A172 (cell line): ENCODE measurements around the gene MPDZ. TPM values are rescaled to one million over a fixed set of nuclear protein-coding genes. Genes with fewer than 3 reads are reported as not detected.

ENCODE experiments used
- DNase-seq: peaks from one replicate; pipeline ENCODE4 v3.0.0-alpha.2; 2015; ENCODE audit warnings: low spot score
- total RNA-seq: library from RNA; depleted of rRNA; stranded (reverse); fragments of >200 nt; shearing (Covaris generic); gene quantifications from 2 replicates; pipeline ENCODE4 v1.2.3, GENCODE V29; 2014

The MPDZ gene
- total RNA-seq, 1 experiment from 2014 or later = 38.4 TPM

DNA sequence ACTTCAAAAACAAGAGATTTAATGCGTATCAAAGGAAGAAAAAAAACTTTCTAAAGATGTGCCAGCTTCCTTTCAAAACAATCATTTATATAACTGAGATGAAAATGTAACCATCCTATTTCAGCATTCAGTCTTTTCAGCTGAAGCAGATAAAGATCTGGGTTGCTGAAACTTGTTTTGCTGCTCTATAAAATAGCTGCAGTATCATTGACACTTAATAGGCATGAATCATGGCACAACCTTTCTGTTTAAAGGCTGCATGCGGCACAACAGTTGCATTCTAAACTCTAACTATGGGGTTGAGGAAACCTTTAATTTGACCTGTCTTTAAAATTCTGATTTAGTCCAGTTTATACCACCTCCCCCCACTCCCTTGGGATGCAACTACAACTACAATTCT lies 196.7 kb downstream of the MPDZ start:
- no peak for DNase-seq

DNA sequence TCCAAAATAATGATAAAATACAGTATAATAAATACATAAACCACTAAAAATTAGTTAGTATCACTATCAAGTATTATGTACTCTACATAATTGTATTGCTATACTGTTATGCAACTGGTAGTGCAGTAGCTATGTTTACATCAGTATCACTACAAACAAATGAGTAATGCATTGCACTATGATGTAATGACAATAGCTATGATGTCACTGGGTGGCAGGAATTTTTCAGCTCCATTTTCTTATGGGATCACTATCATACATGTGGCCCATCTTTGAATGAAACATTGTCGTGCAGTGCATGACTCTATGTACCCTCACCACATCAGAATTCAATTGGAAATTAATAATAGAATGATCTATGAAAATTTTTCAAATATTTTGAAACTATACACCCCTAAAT lies 201.3 kb downstream of the MPDZ start:
- no peak for DNase-seq

GRCh38 chr9:13076616-13077015 lies 202.9 kb downstream of the MPDZ start:
- DNase-seq = no peak

DNA sequence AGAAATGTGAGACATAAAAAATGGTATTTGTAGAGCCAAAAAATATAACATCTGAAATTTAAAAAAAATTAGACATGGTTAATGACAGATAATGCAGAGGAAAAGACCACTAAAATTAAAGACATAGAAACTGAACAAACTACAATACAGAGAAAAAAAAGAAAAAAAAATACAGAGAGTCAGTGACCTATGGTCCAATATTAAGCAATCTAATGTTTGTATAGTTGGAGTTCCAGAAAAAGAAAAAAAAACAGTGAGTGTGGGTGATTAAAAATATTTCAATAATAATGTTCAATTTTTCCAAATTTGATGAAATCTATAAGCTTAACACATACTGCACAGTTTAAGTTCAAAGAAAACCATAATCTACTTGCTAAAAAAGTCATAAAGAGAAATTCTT lies 207.6 kb downstream of the MPDZ start:
- DNase-seq = no peak

GRCh38 chr9:13070612-13071595 lies 208.6 kb downstream of the MPDZ start:
- DNase-seq = no peak

- DNase-seq = no peak
These were observed 210.0 kb downstream of the MPDZ start for GRCh38 chr9:13069498-13069897.

GRCh38 chr9:13064676-13065075 lies 214.8 kb downstream of the MPDZ start:
- DNase-seq = no peak

DNA sequence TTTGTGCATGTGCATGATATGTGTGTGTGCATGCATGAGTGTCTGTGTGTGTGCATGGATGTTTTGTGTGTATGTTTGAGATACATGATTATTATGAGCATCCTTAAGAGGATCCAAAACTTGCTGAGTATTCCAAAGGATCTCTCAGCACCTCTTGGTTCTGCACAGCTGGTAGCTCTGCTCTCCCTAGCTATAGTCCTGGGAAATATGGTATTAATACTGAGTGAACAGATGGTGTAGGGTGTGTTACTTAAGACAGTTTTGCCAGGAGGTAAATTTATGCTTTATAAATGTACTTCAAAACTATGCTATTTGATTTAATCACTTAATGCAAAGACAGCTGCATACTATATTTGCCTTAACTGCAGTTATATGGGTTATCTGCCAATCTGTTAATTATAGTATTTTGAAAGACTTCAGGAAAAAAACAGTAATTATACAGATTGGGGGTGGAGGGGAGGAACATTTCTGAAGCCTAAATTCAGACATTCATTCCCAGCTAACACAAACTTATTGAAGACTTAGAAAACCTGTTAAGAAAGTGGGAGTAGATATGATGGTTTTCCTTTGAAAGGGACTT lies 215.5 kb downstream of the MPDZ start:
- no peak for DNase-seq

- DNase-seq = no peak
These were observed 218.1 kb downstream of the MPDZ start for GRCh38 chr9:13061390-13061789.
